ENCODE measurements around the gene PIGH. TPM values are rescaled to one million over a fixed set of nuclear protein-coding genes. Genes with fewer than 3 reads are reported as not detected.
A peak's percentile ranks its signal among the peaks of the same experiment; 100 is the strongest.
"Not testable (repeated sequence)": the region's sequence is repeated elsewhere in the genome, so short reads cannot be mapped to it uniquely, and the experiment has no call there.

Gene PIGH
- total RNA-seq (2014; rRNA removed; shearing (Covaris generic); ENCODE audit: low replicate concordance) = 19.4 and 48.5 TPM in 2 replicates

GRCh38 chr14:67599698-67600561 is at the start of gene PIGH:
TSS of gene PIGH (minus strand) at chr14:67600268. CDS start at chr14:67600203, 65 bp downstream.
- Histone ChIP-seq H3K9me3 (no peaks in the 10 kb centered on the region), H3K4me3 (peak within 1 kb of the TSS; percentile 82), H3K36me3 (no peaks in the 10 kb centered on the region), H3K27me3 (no peaks in the 10 kb centered on the region)
- peak; percentile 78 for DNase-seq

GRCh38 chr14:67646131-67646530 is 46.1 kb upstream of the PIGH start:
- Histone ChIP-seq H3K4me3 (no peak overlapping the region), H3K27me3 (no peaks in the 10 kb centered on the region), H3K36me3 (peaks cover 4% of the 10 kb centered on the region), H3K9me3 (no peaks in the 10 kb centered on the region)
- no peak for DNase-seq

- no peaks in the 10 kb centered on the region; the same call in none of the 2 replicates for H3K36me3 ChIP-seq
- no peak for DNase-seq
- no peak overlapping the region for H3K4me3 ChIP-seq
- H3K27me3 ChIP-seq = no peaks in the 10 kb centered on the region
- no peaks in the 10 kb centered on the region for H3K9me3 ChIP-seq
Observed at GRCh38 chr14:67645414-67645813, 45.3 kb upstream of the PIGH start.

GRCh38 chr14:67644428-67644827 is 44.4 kb upstream of the PIGH start:
- DNase-seq = no peak
- no peak overlapping the region for H3K4me3 ChIP-seq

GRCh38 chr14:67643713-67644112 is 43.6 kb upstream of the PIGH start:
- Histone ChIP-seq H3K9me3 (no peaks in the 10 kb centered on the region), H3K36me3 (no peaks in the 10 kb centered on the region; the same call in 1 of the 2 replicates), H3K4me3 (no peak overlapping the region), H3K27me3 (no peaks in the 10 kb centered on the region)
- DNase-seq = no peak

More at GRCh38 chr14:67644428-67644827, 44.4 kb upstream of the PIGH start:
- H3K27me3 ChIP-seq = no peaks in the 10 kb centered on the region
- H3K9me3 ChIP-seq = no peaks in the 10 kb centered on the region
- no peaks in the 10 kb centered on the region; the same call in 1 of the 2 replicates for H3K36me3 ChIP-seq

GRCh38 chr14:67641902-67642749 is 42.1 kb upstream of the PIGH start:
- no peak for DNase-seq
- Histone ChIP-seq H3K27me3 (no peaks in the 10 kb centered on the region), H3K4me3 (no peak overlapping the region), H3K36me3 (no peaks in the 10 kb centered on the region; the same call in 1 of the 2 replicates), H3K9me3 (no peaks in the 10 kb centered on the region)

- H3K27me3 ChIP-seq = no peaks in the 10 kb centered on the region
- H3K4me3 ChIP-seq = no peak overlapping the region
- H3K9me3 ChIP-seq = no peaks in the 10 kb centered on the region
- no peak for DNase-seq
- H3K36me3 ChIP-seq = no peaks in the 10 kb centered on the region
Observed at GRCh38 chr14:67641480-67641879, 41.4 kb upstream of the PIGH start.

- DNase-seq = no peak
- no peaks in the 10 kb centered on the region for H3K27me3 ChIP-seq
- no peaks in the 10 kb centered on the region for H3K36me3 ChIP-seq
- no peak overlapping the region for H3K4me3 ChIP-seq
- H3K9me3 ChIP-seq = no peaks in the 10 kb centered on the region
Observed at GRCh38 chr14:67638642-67639041, 38.6 kb upstream of the PIGH start.

GRCh38 chr14:67636361-67636919 is 36.4 kb upstream of the PIGH start:
- no peak overlapping the region for H3K4me3 ChIP-seq
- DNase-seq = no peak
- no peaks in the 10 kb centered on the region for H3K36me3 ChIP-seq
- H3K9me3 ChIP-seq = no peaks in the 10 kb centered on the region
- H3K27me3 ChIP-seq = no peaks in the 10 kb centered on the region

GRCh38 chr14:67633451-67634147 is 33.5 kb upstream of the PIGH start:
- Histone ChIP-seq H3K4me3 (no peak overlapping the region), H3K36me3 (no peaks in the 10 kb centered on the region), H3K9me3 (no peaks in the 10 kb centered on the region), H3K27me3 (no peaks in the 10 kb centered on the region)
- DNase-seq = no peak

GRCh38 chr14:67630938-67631337 is 30.9 kb upstream of the PIGH start:
- DNase-seq = no peak
- Histone ChIP-seq H3K36me3 (no peaks in the 10 kb centered on the region), H3K4me3 (no peak overlapping the region), H3K9me3 (no peaks in the 10 kb centered on the region), H3K27me3 (no peaks in the 10 kb centered on the region)

- H3K9me3 ChIP-seq = no peaks in the 10 kb centered on the region
- no peaks in the 10 kb centered on the region for H3K36me3 ChIP-seq
- H3K27me3 ChIP-seq = no peaks in the 10 kb centered on the region
- no peak overlapping the region for H3K4me3 ChIP-seq
- no peak for DNase-seq
Observed at GRCh38 chr14:67630186-67630585, 30.1 kb upstream of the PIGH start.

- no peaks in the 10 kb centered on the region for H3K9me3 ChIP-seq
Observed at GRCh38 chr14:67627519-67627918, 27.5 kb upstream of the PIGH start.

GRCh38 chr14:67626131-67626530 is 26.1 kb upstream of the PIGH start:
- H3K27me3 ChIP-seq, DNase-seq, H3K9me3 ChIP-seq, H3K36me3 ChIP-seq, H3K4me3 ChIP-seq: not testable (repeated sequence)

More at GRCh38 chr14:67627519-67627918, 27.5 kb upstream of the PIGH start:
- H3K36me3 ChIP-seq = no peaks in the 10 kb centered on the region
- DNase-seq = no peak
- H3K4me3 ChIP-seq = no peak overlapping the region
- no peaks in the 10 kb centered on the region for H3K27me3 ChIP-seq

- no peak for DNase-seq
- Histone ChIP-seq H3K27me3 (no peaks in the 10 kb centered on the region), H3K36me3 (no peaks in the 10 kb centered on the region), H3K4me3 (no peak overlapping the region), H3K9me3 (no peaks in the 10 kb centered on the region)
Observed at GRCh38 chr14:67623114-67623513, 23.0 kb upstream of the PIGH start.

- no peaks in the 10 kb centered on the region for H3K9me3 ChIP-seq
- no peak overlapping the region for H3K4me3 ChIP-seq
- no peaks in the 10 kb centered on the region for H3K36me3 ChIP-seq
- H3K27me3 ChIP-seq = no peaks in the 10 kb centered on the region
- DNase-seq = peak; percentile 16
Observed at GRCh38 chr14:67622675-67623074, 22.6 kb upstream of the PIGH start.

All from MG63 (cell line).